Measurements from ENCODE around the gene NACC1.

GRCh38 chr19:13127811-13128575 is 9.9 kb downstream of the NACC1 start:
- TF ChIP-seq CTCF (IDR thresholded peaks at IDR 0.05), result no peak
- TF ChIP-seq POLR2A (IDR thresholded peaks at IDR 0.05), result no peak

Data from vagina (tissue), 2 donors.